Mucosa of descending colon (tissue), 3 donors: Measurements from ENCODE around the gene TMEFF2. TPM values are rescaled to one million over a fixed set of nuclear protein-coding genes. Genes with fewer than 3 reads are reported as not detected.

ENCODE experiments used
- ATAC-seq: fragments of 200-7000 bp; cut with Tn5 transposase; one replicate; pipeline ENCODE4 v1.9.1; 2020; ENCODE audit warnings: mild to moderate bottlenecking, moderate library complexity
- DNase-seq, 3 donors: peaks; one replicate each; pipeline ENCODE4 v3.0.0-alpha.2; 2020
- H3K36me3 ChIP-seq: fragments of 200-600 bp; one replicate; pipeline ENCODE4 v1.8.0; 2021; ENCODE audit warnings: low read depth, mild to moderate bottlenecking
- H3K4me1 ChIP-seq: fragments of 200-600 bp; one replicate; pipeline ENCODE4 v1.8.0; 2021; ENCODE audit warnings: low read depth, mild to moderate bottlenecking
- H3K4me3 ChIP-seq: fragments of 200-600 bp; one replicate; pipeline ENCODE4 v1.8.0; 2021; ENCODE audit warnings: mild to moderate bottlenecking
- H3K9me3 ChIP-seq: fragments of 200-600 bp; one replicate; pipeline ENCODE4 v1.8.0; 2021; ENCODE audit warnings: mild to moderate bottlenecking
- CTCF ChIP-seq: fragments of 200-600 bp; IDR thresholded peaks from one replicate; pipeline ENCODE4 v1.8.0; 2022; ENCODE audit warnings: antibody characterized with exemption, mild to moderate bottlenecking
- intact Hi-C, 2 donors: fragments of 100-400 bp; cut with DNase I in 1 of 2; cut with micrococcal nuclease in 1 of 2; formaldehyde crosslinking; loops; one replicate each; pipeline versions ENCODE4 v1.11.0 to v1.11.1; 2022; cut with DNase I, micrococcal nuclease
- total RNA-seq, 3 donors: library from RNA; stranded (reverse); fragmentation: NEBNext Ultra II Directional in 2 of 3; extraction: Animal tissue kit (Norgen Biotek cat#: 25700) in 2 of 3; gene quantifications; one replicate each; pipeline versions ENCODE4 v1.2.1 to v1.2.4, GENCODE V29; 2021 to 2023
- donor health status: DM: no; HTN: no; CAD: no; lungs with moderate emphysema.
- donor health status: DM: no; HTN: no; CAD: no.
- donor health status: DM: no; HTN: yes; CAD: no.

Gene TMEFF2
- total RNA-seq, 3 donors from 2014 or later, result 0.31 to 1.0 TPM; not detected in 1

- no peak for TF ChIP-seq CTCF
- Histone ChIP-seq H3K36me3 (no peaks in the 10 kb centered on the region), H3K9me3 (no peaks in the 10 kb centered on the region), H3K4me1 (no peaks in the 10 kb centered on the region), H3K4me3 (no peak overlapping the region)
- ATAC-seq (no peak), DNase-seq (no peak)
- intact Hi-C loops, result no loop called here
Measured at GRCh38 chr2:192183296-192183695, 11.4 kb downstream of the TMEFF2 start.

GRCh38 chr2:192166946-192167345 lies 27.8 kb downstream of the TMEFF2 start:
- Histone ChIP-seq H3K36me3 (no peaks in the 10 kb centered on the region), H3K4me1 (no peaks in the 10 kb centered on the region), H3K9me3 (no peaks in the 10 kb centered on the region), H3K4me3 (no peak overlapping the region)
- DNase-seq (no peak), ATAC-seq (no peak)
- intact Hi-C loops, result loop anchor here in 1 of 2 donors (10.0 kb wide), 1 partner anchor 612 kb away; no protein-coding TSS in a partner anchor
- TF ChIP-seq CTCF, result no peak

GRCh38 chr2:192165842-192166241 lies 28.9 kb downstream of the TMEFF2 start:
- Histone ChIP-seq H3K36me3 (no peaks in the 10 kb centered on the region), H3K4me1 (no peaks in the 10 kb centered on the region), H3K9me3 (no peaks in the 10 kb centered on the region), H3K4me3 (no peak overlapping the region)
- intact Hi-C loops, result loop anchor here in 1 of 2 donors (10.0 kb wide), 1 partner anchor 611 kb away; no protein-coding TSS in a partner anchor
- ATAC-seq, result peak; percentile 72
- TF ChIP-seq CTCF, result no peak
- no peak for DNase-seq

GRCh38 chr2:192162392-192163042 lies 32.2 kb downstream of the TMEFF2 start:
- no peak overlapping the region for H3K4me3 ChIP-seq
- intact Hi-C loops, result loop anchor here (2.0 to 10.0 kb wide), 4 partner anchors 350 to 608 kb away; no protein-coding TSS in a partner anchor
- DNase-seq, result peak in 1 of 3 donors; percentile 91

GRCh38 chr2:192161656-192162290 lies 33.0 kb downstream of the TMEFF2 start:
- no peak for TF ChIP-seq CTCF
- intact Hi-C loops, result loop anchor here (2.0 to 10.0 kb wide), 4 partner anchors 349 to 607 kb away; no protein-coding TSS in a partner anchor
- no peaks in the 10 kb centered on the region for H3K4me1 ChIP-seq

More at GRCh38 chr2:192162392-192163042, 32.2 kb downstream of the TMEFF2 start:
- no peaks in the 10 kb centered on the region for H3K36me3 ChIP-seq
- H3K9me3 ChIP-seq, result no peaks in the 10 kb centered on the region
- peak; percentile 70 for TF ChIP-seq CTCF
- H3K4me1 ChIP-seq, result no peaks in the 10 kb centered on the region
- peak; percentile 88 for ATAC-seq

More at GRCh38 chr2:192161656-192162290, 33.0 kb downstream of the TMEFF2 start:
- no peak for DNase-seq
- no peaks in the 10 kb centered on the region for H3K9me3 ChIP-seq
- no peaks in the 10 kb centered on the region for H3K36me3 ChIP-seq
- ATAC-seq, result no peak
- no peak overlapping the region for H3K4me3 ChIP-seq
